GM19397 (cell line): ENCODE measurements around the gene POLD2.

Experiments used
- ATAC-seq: cut with Tn5 transposase; IDR thresholded peaks from one replicate; pipeline ENCODE4 v1.9.1; 2021; ENCODE audit warnings: mild to moderate bottlenecking, moderate library complexity; ENCODE audit not compliant: unreplicated experiment

Gene POLD2

GRCh38 chr7:44084701-44085100 is 38.6 kb downstream of the POLD2 start:
- ATAC-seq, result no peak

GRCh38 chr7:44083796-44084195 is 39.6 kb downstream of the POLD2 start:
- ATAC-seq, result no peak

- peak; percentile 94 for ATAC-seq
These were observed 40.7 kb downstream of the POLD2 start for GRCh38 chr7:44082541-44083207.

GRCh38 chr7:44081266-44081748 is 42.0 kb downstream of the POLD2 start:
- ATAC-seq, result no peak

GRCh38 chr7:44080686-44081265 is 42.6 kb downstream of the POLD2 start:
- ATAC-seq, result no peak

GRCh38 chr7:44080118-44080517 is 43.2 kb downstream of the POLD2 start:
- ATAC-seq, result no peak

GRCh38 chr7:44079331-44080021 is 43.9 kb downstream of the POLD2 start:
- ATAC-seq, result no peak

- ATAC-seq, result no peak
These were observed 44.8 kb downstream of the POLD2 start for GRCh38 chr7:44078521-44078920.

- no peak for ATAC-seq
These were observed 45.7 kb downstream of the POLD2 start for GRCh38 chr7:44077681-44078091.

- no peak for ATAC-seq
These were observed 46.3 kb downstream of the POLD2 start for GRCh38 chr7:44077061-44077460.

- ATAC-seq, result no peak
These were observed 47.0 kb downstream of the POLD2 start for GRCh38 chr7:44076101-44076895.

GRCh38 chr7:44075296-44076075 is 47.9 kb downstream of the POLD2 start:
- no peak for ATAC-seq

- ATAC-seq, result no peak
These were observed 49.0 kb downstream of the POLD2 start for GRCh38 chr7:44074349-44074695.

- ATAC-seq, result no peak
These were observed 49.5 kb downstream of the POLD2 start for GRCh38 chr7:44073664-44074348.

GRCh38 chr7:44072364-44073231 is 50.8 kb downstream of the POLD2 start:
- no peak for ATAC-seq

- ATAC-seq, result no peak
These were observed 51.5 kb downstream of the POLD2 start for GRCh38 chr7:44071726-44072363.

- no peak for ATAC-seq
These were observed 55.3 kb downstream of the POLD2 start for GRCh38 chr7:44068054-44068453.

GRCh38 chr7:44067064-44067951 is 56.0 kb downstream of the POLD2 start:
- ATAC-seq, result no peak
